ENCODE results near the gene FHIT.

Gene FHIT

GRCh38 chr3:60393946-60394345, 857.3 kb downstream of the FHIT start:
- DNase-seq (ENCODE audit: low spot score): no peak
- no peak overlapping the region for H3K27ac ChIP-seq
- ChIA-PET CTCF (no interaction called here), POLR2A (ENCODE audit: low non-redundant PET) (no interaction called here)
- TF ChIP-seq, protein P1, sequence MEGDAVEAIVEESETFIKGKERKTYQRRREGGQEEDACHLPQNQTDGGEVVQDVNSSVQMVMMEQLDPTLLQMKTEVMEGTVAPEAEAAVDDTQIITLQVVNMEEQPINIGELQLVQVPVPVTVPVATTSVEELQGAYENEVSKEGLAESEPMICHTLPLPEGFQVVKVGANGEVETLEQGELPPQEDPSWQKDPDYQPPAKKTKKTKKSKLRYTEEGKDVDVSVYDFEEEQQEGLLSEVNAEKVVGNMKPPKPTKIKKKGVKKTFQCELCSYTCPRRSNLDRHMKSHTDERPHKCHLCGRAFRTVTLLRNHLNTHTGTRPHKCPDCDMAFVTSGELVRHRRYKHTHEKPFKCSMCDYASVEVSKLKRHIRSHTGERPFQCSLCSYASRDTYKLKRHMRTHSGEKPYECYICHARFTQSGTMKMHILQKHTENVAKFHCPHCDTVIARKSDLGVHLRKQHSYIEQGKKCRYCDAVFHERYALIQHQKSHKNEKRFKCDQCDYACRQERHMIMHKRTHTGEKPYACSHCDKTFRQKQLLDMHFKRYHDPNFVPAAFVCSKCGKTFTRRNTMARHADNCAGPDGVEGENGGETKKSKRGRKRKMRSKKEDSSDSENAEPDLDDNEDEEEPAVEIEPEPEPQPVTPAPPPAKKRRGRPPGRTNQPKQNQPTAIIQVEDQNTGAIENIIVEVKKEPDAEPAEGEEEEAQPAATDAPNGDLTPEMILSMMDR (conservative IDR thresholded peaks at IDR 0.05; ENCODE audit: low read depth): no peak

DNA sequence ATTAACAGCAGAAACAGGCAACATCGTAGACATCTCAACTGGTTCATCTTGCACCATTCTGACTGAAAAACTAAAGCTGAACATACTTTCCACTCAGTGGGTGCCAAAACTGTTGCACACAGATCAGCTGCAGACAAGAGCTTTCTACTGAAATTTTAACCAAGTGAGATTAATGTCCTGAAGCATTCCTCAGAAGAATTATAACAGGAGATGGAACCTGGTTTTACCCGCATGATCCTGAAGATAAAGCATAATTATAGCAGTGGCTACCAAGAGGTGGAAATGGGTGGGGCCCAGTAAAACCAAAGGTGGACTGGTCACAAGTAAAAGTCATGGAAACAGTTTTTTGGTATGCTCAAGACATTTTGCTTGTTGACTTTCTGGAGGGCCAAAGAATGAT, 858.8 kb downstream of the FHIT start:
- H3K27ac ChIP-seq: no peak overlapping the region
- no peak for DNase-seq (ENCODE audit: low spot score)
- CTCF ChIA-PET: no interaction called here
- POLR2A ChIA-PET (ENCODE audit: low non-redundant PET): no interaction called here
- TF ChIP-seq, protein P1 (conservative IDR thresholded peaks at IDR 0.05; ENCODE audit: low read depth): no peak

GRCh38 chr3:60391292-60391691, 860.0 kb downstream of the FHIT start:
- TF ChIP-seq, protein P1 (conservative IDR thresholded peaks at IDR 0.05; ENCODE audit: low read depth): no peak
- POLR2A ChIA-PET (ENCODE audit: low non-redundant PET): no interaction called here

DNA sequence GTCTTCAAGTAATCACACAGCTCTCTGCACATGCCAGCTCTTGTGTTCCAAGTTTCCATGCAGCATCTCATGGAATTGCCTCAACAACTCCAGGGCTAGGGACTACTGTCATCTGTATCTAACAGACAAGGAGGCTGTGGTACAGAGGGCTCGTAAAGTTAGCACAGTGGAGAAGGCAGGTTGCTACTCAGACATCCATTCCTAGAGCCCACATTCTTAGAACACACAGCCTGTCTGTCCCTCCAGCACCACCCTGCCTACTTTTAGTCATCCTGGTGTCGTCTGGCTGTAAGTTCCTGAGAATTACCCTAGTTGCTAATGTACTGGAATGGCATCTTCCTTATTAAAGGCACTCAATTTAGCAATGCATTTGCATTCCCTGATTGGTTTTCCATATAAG, 862.5 kb downstream of the FHIT start:
- no peak for DNase-seq (ENCODE audit: low spot score)
- ChIA-PET POLR2A (ENCODE audit: low non-redundant PET) (no interaction called here), CTCF (no interaction called here)
- H3K27ac ChIP-seq: no peak overlapping the region
- TF ChIP-seq, protein P1 (conservative IDR thresholded peaks at IDR 0.05; ENCODE audit: low read depth): no peak

More at GRCh38 chr3:60391292-60391691, 860.0 kb downstream of the FHIT start:
- no peak overlapping the region for H3K27ac ChIP-seq
- DNase-seq (ENCODE audit: low spot score): no peak
- CTCF ChIA-PET: no interaction called here

GRCh38 chr3:60386306-60386705, 864.9 kb downstream of the FHIT start:
- ChIA-PET POLR2A (ENCODE audit: low non-redundant PET) (no interaction called here), CTCF (interaction anchor here (1.0 kb wide), 1 partner anchor 10 kb away, joined by 3 read pairs; no protein-coding TSS in a partner anchor)
- no peak overlapping the region for H3K27ac ChIP-seq
- TF ChIP-seq, protein P1 (conservative IDR thresholded peaks at IDR 0.05; ENCODE audit: low read depth): no peak
- no peak for DNase-seq (ENCODE audit: low spot score)

DNA sequence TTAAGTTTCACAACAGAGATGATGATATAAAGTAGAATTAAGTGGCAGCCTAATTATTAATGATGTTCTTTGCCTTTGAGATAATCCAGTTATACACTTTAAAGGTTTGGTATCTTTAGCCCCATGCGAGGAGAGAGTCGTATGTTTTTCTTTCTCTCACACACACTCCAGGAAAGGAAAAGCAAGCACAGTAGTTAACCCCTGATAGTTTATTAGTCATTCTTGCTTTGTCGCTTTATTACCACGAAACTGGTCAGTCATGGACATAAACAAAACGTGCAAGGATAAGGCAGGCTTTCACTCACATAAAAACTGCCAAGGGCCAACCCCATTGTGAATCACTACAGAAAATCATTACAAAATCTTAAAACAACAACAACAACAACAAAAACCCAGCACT, 866.9 kb downstream of the FHIT start:
- ChIA-PET CTCF (interaction anchor here (0.7 kb wide), 1 partner anchor 1097 kb away, joined by 3 read pairs; no protein-coding TSS in a partner anchor), POLR2A (ENCODE audit: low non-redundant PET) (no interaction called here)
- DNase-seq (ENCODE audit: low spot score): no peak
- no peak overlapping the region for H3K27ac ChIP-seq
- TF ChIP-seq, protein P1 (conservative IDR thresholded peaks at IDR 0.05; ENCODE audit: low read depth): no peak

- no peak overlapping the region for H3K27ac ChIP-seq
- POLR2A ChIA-PET (ENCODE audit: low non-redundant PET): no interaction called here
- DNase-seq (ENCODE audit: low spot score): no peak
- TF ChIP-seq, protein P1 (conservative IDR thresholded peaks at IDR 0.05; ENCODE audit: low read depth): no peak
- CTCF ChIA-PET: no interaction called here
Measured at GRCh38 chr3:60383345-60383744, 867.9 kb downstream of the FHIT start.
